Colon (tissue), 2 donors: ENCODE results near the gene ANKFN1.

Experiments used
- FAIRE-seq: peaks from 2 replicates; lab custom pipeline; 2012; peaks lifted over from hg19 to GRCh38; lab: Jason Lieb, UNC
- donor health status: control.
- donor health status: control.

ANKFN1 gene

GRCh38 chr17:56445692-56446411, 292.6 kb downstream of the ANKFN1 start:
- no peak for FAIRE-seq

- FAIRE-seq, result no peak
These were observed 293.9 kb downstream of the ANKFN1 start for GRCh38 chr17:56447171-56447570.

- no peak for FAIRE-seq
These were observed 295.1 kb downstream of the ANKFN1 start for GRCh38 chr17:56448371-56448770.

GRCh38 chr17:56449176-56449575, 295.9 kb downstream of the ANKFN1 start:
- no peak for FAIRE-seq

GRCh38 chr17:56451629-56452028, 298.4 kb downstream of the ANKFN1 start:
- no peak for FAIRE-seq

GRCh38 chr17:56452461-56452860, 299.2 kb downstream of the ANKFN1 start:
- no peak for FAIRE-seq

GRCh38 chr17:56457501-56457900, 304.2 kb downstream of the ANKFN1 start:
- FAIRE-seq, result no peak

GRCh38 chr17:56465886-56466285, 312.6 kb downstream of the ANKFN1 start:
- no peak for FAIRE-seq

GRCh38 chr17:56468840-56469239, 315.6 kb downstream of the ANKFN1 start:
- FAIRE-seq, result no peak

GRCh38 chr17:56471696-56472095, 318.4 kb downstream of the ANKFN1 start:
- FAIRE-seq, result no peak

GRCh38 chr17:56475116-56475515, 321.8 kb downstream of the ANKFN1 start:
- FAIRE-seq, result no peak

GRCh38 chr17:56478836-56479447, 325.7 kb downstream of the ANKFN1 start:
- no peak for FAIRE-seq

- no peak for FAIRE-seq
These were observed 327.2 kb downstream of the ANKFN1 start for GRCh38 chr17:56480501-56480900.

GRCh38 chr17:56481659-56482058, 328.4 kb downstream of the ANKFN1 start:
- no peak for FAIRE-seq

GRCh38 chr17:56482229-56482628, 329.0 kb downstream of the ANKFN1 start:
- FAIRE-seq, result no peak

GRCh38 chr17:56486732-56487131, 333.5 kb downstream of the ANKFN1 start:
- no peak for FAIRE-seq

- FAIRE-seq, result no peak
These were observed 335.5 kb downstream of the ANKFN1 start for GRCh38 chr17:56488800-56489199.

GRCh38 chr17:56489980-56490379, 336.7 kb downstream of the ANKFN1 start:
- no peak for FAIRE-seq

- FAIRE-seq, result no peak
These were observed 342.3 kb downstream of the ANKFN1 start for GRCh38 chr17:56495556-56495955.

- no peak for FAIRE-seq
These were observed 343.9 kb downstream of the ANKFN1 start for GRCh38 chr17:56497132-56497531.

GRCh38 chr17:56499799-56500388, 346.6 kb downstream of the ANKFN1 start:
- no peak for FAIRE-seq

- FAIRE-seq, result no peak
These were observed 348.9 kb downstream of the ANKFN1 start for GRCh38 chr17:56502120-56502654.

GRCh38 chr17:56505154-56505756, 352.0 kb downstream of the ANKFN1 start:
- no peak for FAIRE-seq
